H9 (cell line): Measurements from ENCODE around the gene PVALB. TPM values are rescaled to one million over a fixed set of nuclear protein-coding genes. Genes with fewer than 3 reads are reported as not detected.

ENCODE experiments used
- DNase-seq: peaks from one replicate; pipeline ENCODE4 v3.0.0-alpha.2; 2017
- H2AFZ ChIP-seq: one replicate; pipeline ENCODE4 v1.6.1; 2013; ENCODE audit warnings: mild to moderate bottlenecking, low read length, control low read depth, moderate library complexity
- H2AK5ac ChIP-seq: 2 replicates; pipeline ENCODE4 v1.6.1; 2013; ENCODE audit warnings: low read length, control low read depth, mixed read lengths; ENCODE audit not compliant: insufficient read length
- H2BK120ac ChIP-seq: one replicate; pipeline ENCODE4 v1.6.1; 2013; ENCODE audit warnings: low read depth, mild to moderate bottlenecking, low read length, control low read depth, inconsistent platforms; ENCODE audit not compliant: poor library complexity, severe bottlenecking
- H2BK12ac ChIP-seq: 2 replicates; pipeline ENCODE4 v1.6.1; 2013; ENCODE audit warnings: low read length, control low read depth, mixed read lengths, low read depth; ENCODE audit not compliant: insufficient read length
- H2BK15ac ChIP-seq: 2 replicates; pipeline ENCODE4 v1.6.1; 2013; ENCODE audit warnings: low read depth, low read length, control low read depth
- H2BK20ac ChIP-seq: one replicate; pipeline ENCODE4 v1.6.1; 2013; ENCODE audit warnings: low read depth, mild to moderate bottlenecking, low read length, control low read depth, inconsistent platforms; ENCODE audit not compliant: poor library complexity, severe bottlenecking
- H2BK5ac ChIP-seq: 2 replicates; pipeline ENCODE4 v1.6.1; 2013; ENCODE audit warnings: low read length, control low read depth, mixed read lengths; ENCODE audit not compliant: insufficient read length
- H3K14ac ChIP-seq: 2 replicates; pipeline ENCODE4 v1.6.1; 2013; ENCODE audit warnings: low read length, control low read depth; ENCODE audit not compliant: insufficient read depth
- H3K18ac ChIP-seq: 2 replicates; pipeline ENCODE4 v1.6.1; 2013; ENCODE audit warnings: low read depth, mild to moderate bottlenecking, mixed read lengths, low read length, control low read depth; ENCODE audit not compliant: insufficient read length
- H3K23ac ChIP-seq: 2 replicates; pipeline ENCODE4 v1.6.1; 2013; ENCODE audit warnings: low read length, control low read depth, mixed read lengths, low read depth; ENCODE audit not compliant: insufficient read length
- H3K23me2 ChIP-seq: 2 replicates; pipeline ENCODE4 v1.6.1; 2013; ENCODE audit warnings: low read depth, mild to moderate bottlenecking, mixed read lengths, low read length, control low read depth; ENCODE audit not compliant: insufficient read length, poor library complexity, severe bottlenecking
- H3K27ac ChIP-seq: 2 replicates; pipeline ENCODE4 v1.5.1; 2013; ENCODE audit warnings: low read length, control low read depth, mixed read lengths, low read depth; ENCODE audit not compliant: insufficient read length
- H3K27me3 ChIP-seq: 2 replicates; pipeline ENCODE4 v1.6.1; 2013; ENCODE audit warnings: low read length, control low read depth, inconsistent platforms; ENCODE audit not compliant: insufficient read depth
- H3K4ac ChIP-seq: 2 replicates; pipeline ENCODE4 v1.6.1; 2013; ENCODE audit warnings: low read depth, mild to moderate bottlenecking, control low read depth, inconsistent platforms, low read length, moderate library complexity
- H3K4me1 ChIP-seq: 2 replicates; pipeline ENCODE4 v1.6.1; 2013; ENCODE audit warnings: low read length, control low read depth, inconsistent platforms; ENCODE audit not compliant: insufficient read depth
- H3K4me2 ChIP-seq: 2 replicates; pipeline ENCODE4 v1.6.1; 2013; ENCODE audit warnings: low read length, control low read depth, mixed read lengths; ENCODE audit not compliant: insufficient read length, insufficient read depth
- H3K56ac ChIP-seq: 2 replicates; pipeline ENCODE4 v1.6.1; 2013; ENCODE audit warnings: low read depth, mild to moderate bottlenecking, mixed read lengths, low read length, control low read depth; ENCODE audit not compliant: insufficient read length
- H3K79me1 ChIP-seq: 2 replicates; pipeline ENCODE4 v1.6.1; 2013; ENCODE audit warnings: low read depth, mild to moderate bottlenecking, moderate library complexity, low read length, control low read depth, inconsistent platforms; ENCODE audit not compliant: insufficient read depth, poor library complexity, severe bottlenecking
- H3K79me2 ChIP-seq: 2 replicates; pipeline ENCODE4 v1.6.1; 2013; ENCODE audit warnings: low read length, control low read depth, inconsistent platforms; ENCODE audit not compliant: insufficient read depth
- H3K9ac ChIP-seq: 2 replicates; pipeline ENCODE4 v1.6.1; 2013; ENCODE audit warnings: low read length, control low read depth, mixed read lengths; ENCODE audit not compliant: insufficient read length; ENCODE audit errors: extremely low read depth
- H3K9me3 ChIP-seq: one replicate; pipeline ENCODE4 v1.6.1; 2013; ENCODE audit warnings: low read depth, low read length, inconsistent platforms; ENCODE audit not compliant: control insufficient read depth
- H3T11ph ChIP-seq: one replicate; pipeline ENCODE4 v1.6.1; 2013; ENCODE audit warnings: mild to moderate bottlenecking, low read length, control low read depth, inconsistent platforms
- H4K20me1 ChIP-seq: one replicate; pipeline ENCODE4 v1.6.1; 2013; ENCODE audit not compliant: control insufficient read depth, insufficient read length, insufficient read depth
- H4K5ac ChIP-seq: 2 replicates; pipeline ENCODE4 v1.6.1; 2013; ENCODE audit warnings: low read depth, mild to moderate bottlenecking, mixed read lengths, low read length, control low read depth; ENCODE audit not compliant: insufficient read length
- H4K8ac ChIP-seq: replicated peaks from 2 replicates; pipeline ENCODE4 v1.6.1; 2013; ENCODE audit warnings: low read length, control low read depth, mixed read lengths, low read depth; ENCODE audit not compliant: insufficient read length
- H4K91ac ChIP-seq: 2 replicates; pipeline ENCODE4 v1.6.1; 2013; ENCODE audit warnings: low read depth, mild to moderate bottlenecking, moderate library complexity, mixed read lengths, low read length, control low read depth; ENCODE audit not compliant: insufficient read length
- H3K27ac Mint-ChIP-seq, 3 experiments: 2 replicates in 2 of 3; 3 replicates in 1 of 3; pipeline ENCODE4 v1.8.0; 2020 to 2021; ENCODE audit warnings: mixed read lengths in 3 of 3, mild to moderate bottlenecking in 1 of 3, moderate library complexity in 1 of 3
- H3K27me3 Mint-ChIP-seq: 2 replicates; pipeline ENCODE4 v1.8.0; 2021; ENCODE audit warnings: low read depth, mild to moderate bottlenecking, moderate library complexity, mixed read lengths
- H3K36me3 Mint-ChIP-seq, 3 experiments: 2 replicates in 2 of 3; 3 replicates in 1 of 3; pipeline ENCODE4 v1.8.0; 2020 to 2021; ENCODE audit warnings: low read depth in 3 of 3, mixed read lengths in 3 of 3; ENCODE audit not compliant: insufficient read depth in 1 of 3
- H3K4me1 Mint-ChIP-seq, 2 experiments: 2 replicates each; pipeline ENCODE4 v1.8.0; 2020; ENCODE audit warnings: mixed read lengths in 2 of 2
- H3K4me3 Mint-ChIP-seq, 2 experiments: 2 replicates in 1 of 2; 3 replicates in 1 of 2; pipeline ENCODE4 v1.8.0; 2020 to 2021; ENCODE audit warnings: mild to moderate bottlenecking in 2 of 2, mixed read lengths in 2 of 2, moderate library complexity in 1 of 2
- H3K9me3 Mint-ChIP-seq, 2 experiments: 2 replicates in 1 of 2; 3 replicates in 1 of 2; pipeline ENCODE4 v1.8.0; 2020; ENCODE audit warnings: mild to moderate bottlenecking in 2 of 2, mixed read lengths in 2 of 2, moderate library complexity in 1 of 2
- WGBS: extraction: QIAGEN DNeasy Blood & Tissue Kit; methylation state at CpG from one replicate; pipeline ENCODE4 v1.1.7; 2013; ENCODE audit warnings: missing lambda C conversion rate, low lambda C conversion rate, mixed read lengths; ENCODE audit not compliant: insufficient read length; ENCODE audit errors: extremely low coverage; 5-methylcytosine and 5-hydroxymethylcytosine counted together
- total RNA-seq: library from RNA; stranded (reverse); gene quantifications from 2 replicates; pipeline ENCODE4 v1.2.1, GENCODE V29; 2021
- TF ChIP-seq, protein P1 (sequence below): fragments of 200-600 bp; sonication (generic); conservative IDR thresholded peaks from 3 replicates; pipeline ENCODE4 v1.8.0; 2021; ENCODE audit warnings: antibody characterized with exemption, mild to moderate bottlenecking

PVALB gene
- total RNA-seq, 1 experiment from 2014 or later, result 2.7 TPM

- no peak overlapping the region for H3T11ph ChIP-seq
- H3K4me1 ChIP-seq, result peaks cover 2% of the 10 kb centered on the region; the same call in 1 of the 2 replicates
- no peak overlapping the region for H3K14ac ChIP-seq
- no CpG with 5 or more reads among the region's 5 CpGs for WGBS
- H3K23me2 ChIP-seq, result peaks cover 14% of the 10 kb centered on the region
- H3K27me3 ChIP-seq, result peaks cover 25% of the 10 kb centered on the region
- Mint-ChIP-seq H3K9me3 (no peaks in the 10 kb centered on the region), H3K4me3 (peak overlapping the region; percentile 54 to 77), H3K4me1 (peaks cover 25 to 46% of the 10 kb centered on the region in 2 experiments), H3K27me3 (peaks cover 89% of the 10 kb centered on the region), H3K27ac (no peak overlapping the region), H3K36me3 (no peaks in the 10 kb centered on the region; a peak in 1 of 7 replicates)
- no peak overlapping the region for H4K91ac ChIP-seq
- H3K23ac ChIP-seq, result no peak overlapping the region
- no peaks in the 10 kb centered on the region for H4K20me1 ChIP-seq
- no peak overlapping the region for H2BK12ac ChIP-seq
- peak; percentile 58 for DNase-seq
- no peak overlapping the region for H4K8ac ChIP-seq
- H3K27ac ChIP-seq, result no peak overlapping the region
- TF ChIP-seq, protein P1, sequence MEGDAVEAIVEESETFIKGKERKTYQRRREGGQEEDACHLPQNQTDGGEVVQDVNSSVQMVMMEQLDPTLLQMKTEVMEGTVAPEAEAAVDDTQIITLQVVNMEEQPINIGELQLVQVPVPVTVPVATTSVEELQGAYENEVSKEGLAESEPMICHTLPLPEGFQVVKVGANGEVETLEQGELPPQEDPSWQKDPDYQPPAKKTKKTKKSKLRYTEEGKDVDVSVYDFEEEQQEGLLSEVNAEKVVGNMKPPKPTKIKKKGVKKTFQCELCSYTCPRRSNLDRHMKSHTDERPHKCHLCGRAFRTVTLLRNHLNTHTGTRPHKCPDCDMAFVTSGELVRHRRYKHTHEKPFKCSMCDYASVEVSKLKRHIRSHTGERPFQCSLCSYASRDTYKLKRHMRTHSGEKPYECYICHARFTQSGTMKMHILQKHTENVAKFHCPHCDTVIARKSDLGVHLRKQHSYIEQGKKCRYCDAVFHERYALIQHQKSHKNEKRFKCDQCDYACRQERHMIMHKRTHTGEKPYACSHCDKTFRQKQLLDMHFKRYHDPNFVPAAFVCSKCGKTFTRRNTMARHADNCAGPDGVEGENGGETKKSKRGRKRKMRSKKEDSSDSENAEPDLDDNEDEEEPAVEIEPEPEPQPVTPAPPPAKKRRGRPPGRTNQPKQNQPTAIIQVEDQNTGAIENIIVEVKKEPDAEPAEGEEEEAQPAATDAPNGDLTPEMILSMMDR, result no peak
- H3K4me2 ChIP-seq, result peak overlapping the region; percentile 72
- H3K9ac ChIP-seq, result no peak overlapping the region
- H3K18ac ChIP-seq, result no peak overlapping the region
- no peak overlapping the region for H2AFZ ChIP-seq
- no peak overlapping the region for H2BK120ac ChIP-seq
- H4K5ac ChIP-seq, result no peak overlapping the region
- H3K56ac ChIP-seq, result no peak overlapping the region
- no peak overlapping the region for H3K4ac ChIP-seq
- no peaks in the 10 kb centered on the region for H3K9me3 ChIP-seq
- no peaks in the 10 kb centered on the region for H3K79me1 ChIP-seq
- H3K79me2 ChIP-seq, result no peaks in the 10 kb centered on the region
- no peak overlapping the region for H2AK5ac ChIP-seq
- no peak overlapping the region for H2BK20ac ChIP-seq
- no peak overlapping the region for H2BK15ac ChIP-seq
- H2BK5ac ChIP-seq, result no peak overlapping the region
These were observed 652 bp upstream of the PVALB start for GRCh38 chr22:36817525-36817848.
